Gastroesophageal sphincter (tissue), 4 donors: ENCODE measurements around the gene HLA-DRB1. TPM values are rescaled to one million over a fixed set of nuclear protein-coding genes. Genes with fewer than 3 reads are reported as not detected.

Source experiments
- ATAC-seq: fragments of 150-250 bp; one replicate; pipeline ENCODE4 v1.9.1; 2016; ENCODE audit warnings: mild to moderate bottlenecking, moderate library complexity
- H3K27ac ChIP-seq, 4 donors: fragments of 200-600 bp; sonication (generic) in 3 of 4; 1 replicate in 3 of 4; 2 replicates in 1 of 4; pipeline ENCODE4 v1.5.1; 2016 to 2019
- H3K27me3 ChIP-seq: fragments of 200-600 bp; sonication (generic); one replicate; pipeline ENCODE4 v1.5.1; 2019
- H3K36me3 ChIP-seq, 2 donors: fragments of 200-600 bp; sonication (generic); one replicate each; pipeline ENCODE4 v1.5.1; 2019; ENCODE audit warnings: control low read depth in 1 of 2
- H3K4me1 ChIP-seq, 3 donors: fragments of 200-600 bp; sonication (generic); 1 replicate in 2 of 3; 2 replicates in 1 of 3; pipeline ENCODE4 v1.5.1; 2016 to 2019; ENCODE audit warnings: control low read depth in 2 of 3
- H3K4me3 ChIP-seq, 2 donors: fragments of 200-600 bp; sonication (generic); one replicate each; pipeline ENCODE4 v1.5.1; 2019; ENCODE audit warnings: mild to moderate bottlenecking in 1 of 2, moderate library complexity in 1 of 2
- H3K9me3 ChIP-seq, 3 donors: fragments of 200-600 bp; sonication (generic); one replicate each; pipeline ENCODE4 v1.5.1; 2017 to 2019; ENCODE audit warnings: control low read depth in 2 of 3
- EP300 ChIP-seq: sonication (generic); formaldehyde crosslinking; IDR thresholded peaks from one replicate; pipeline ENCODE4 v1.6.1; 2017; ENCODE audit warnings: antibody characterized with exemption, mild to moderate bottlenecking
- POLR2A ChIP-seq, 2 donors: fragments of 450-650 bp; IDR thresholded peaks; one replicate each; pipeline ENCODE4 v1.6.1; 2017; ENCODE audit warnings: antibody characterized with exemption in 2 of 2, mild to moderate bottlenecking in 2 of 2, moderate library complexity in 1 of 2
- POLR2AphosphoS5 ChIP-seq: sonication (generic); formaldehyde crosslinking; IDR thresholded peaks from one replicate; pipeline ENCODE4 v1.6.1; 2017; ENCODE audit warnings: antibody characterized with exemption
- WGBS, 2 donors: methylation state at CpG; one replicate each; pipeline ENCODE4 v1.1.5; 2018; ENCODE audit warnings: low coverage in 1 of 2; 5-methylcytosine and 5-hydroxymethylcytosine counted together
- total RNA-seq, 4 donors: library from RNA; depleted of rRNA; stranded (reverse); fragments of >200 nt; gene quantifications; one replicate each; pipeline ENCODE4 v1.1.0, GENCODE V29; 2016
- TF ChIP-seq, protein P1 (sequence below), 4 experiments: fragments of 200-600 bp in 2 of 4; fragments of 450-650 bp in 2 of 4; sonication (generic) in 1 of 4; IDR thresholded peaks; one replicate each; pipeline ENCODE4 v1.5.1; 2017 to 2019; ENCODE audit warnings: antibody characterized with exemption in 4 of 4, mild to moderate bottlenecking in 2 of 4, moderate library complexity in 2 of 4

HLA-DRB1 gene
- total RNA-seq, 4 donors from 2014 or later = 5.8 to 80.7 (median 55.5) TPM

- ATAC-seq = peak; percentile 99
- no peak overlapping the region for H3K4me3 ChIP-seq
These were observed 20.3 kb upstream of the HLA-DRB1 start for GRCh38 chr6:32609731-32610640.

DNA sequence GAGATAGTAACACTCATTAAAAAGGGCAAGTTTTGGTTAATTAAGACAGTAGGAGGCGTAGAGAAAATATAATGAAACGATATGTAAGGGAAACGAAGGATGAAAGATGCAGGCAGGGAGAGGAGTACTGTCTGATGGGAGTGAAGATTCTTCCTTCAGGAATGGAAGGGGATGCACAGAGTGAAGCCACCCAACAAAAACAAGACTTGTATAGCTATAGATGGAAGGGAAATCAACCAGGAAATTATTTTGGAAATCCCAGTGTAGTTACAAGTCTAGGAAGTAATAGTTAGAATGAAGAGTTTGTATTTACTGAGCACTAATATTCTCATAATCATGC is 19.7 kb upstream of the HLA-DRB1 start:
- no peaks in the 10 kb centered on the region for H3K4me1 ChIP-seq
- H3K36me3 ChIP-seq = no peaks in the 10 kb centered on the region
- TF ChIP-seq EP300 = no peak
- no peak for TF ChIP-seq POLR2AphosphoS5
- TF ChIP-seq, protein P1, sequence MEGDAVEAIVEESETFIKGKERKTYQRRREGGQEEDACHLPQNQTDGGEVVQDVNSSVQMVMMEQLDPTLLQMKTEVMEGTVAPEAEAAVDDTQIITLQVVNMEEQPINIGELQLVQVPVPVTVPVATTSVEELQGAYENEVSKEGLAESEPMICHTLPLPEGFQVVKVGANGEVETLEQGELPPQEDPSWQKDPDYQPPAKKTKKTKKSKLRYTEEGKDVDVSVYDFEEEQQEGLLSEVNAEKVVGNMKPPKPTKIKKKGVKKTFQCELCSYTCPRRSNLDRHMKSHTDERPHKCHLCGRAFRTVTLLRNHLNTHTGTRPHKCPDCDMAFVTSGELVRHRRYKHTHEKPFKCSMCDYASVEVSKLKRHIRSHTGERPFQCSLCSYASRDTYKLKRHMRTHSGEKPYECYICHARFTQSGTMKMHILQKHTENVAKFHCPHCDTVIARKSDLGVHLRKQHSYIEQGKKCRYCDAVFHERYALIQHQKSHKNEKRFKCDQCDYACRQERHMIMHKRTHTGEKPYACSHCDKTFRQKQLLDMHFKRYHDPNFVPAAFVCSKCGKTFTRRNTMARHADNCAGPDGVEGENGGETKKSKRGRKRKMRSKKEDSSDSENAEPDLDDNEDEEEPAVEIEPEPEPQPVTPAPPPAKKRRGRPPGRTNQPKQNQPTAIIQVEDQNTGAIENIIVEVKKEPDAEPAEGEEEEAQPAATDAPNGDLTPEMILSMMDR (IDR thresholded peaks at IDR 0.05) = no peak
- TF ChIP-seq POLR2A (IDR thresholded peaks at IDR 0.05) = no peak
- no peaks in the 10 kb centered on the region for H3K9me3 ChIP-seq
- no peak overlapping the region for H3K4me3 ChIP-seq
- H3K27me3 ChIP-seq = peaks cover 2% of the 10 kb centered on the region
- ATAC-seq = no peak
- H3K27ac ChIP-seq = peak overlapping the region in 1 of 4 donors; percentile 13
- 81 to 82% methylated on average over 2 of the region's 3 CpGs for WGBS, 2 donors

More at GRCh38 chr6:32609731-32610640, 20.3 kb upstream of the HLA-DRB1 start:
- peaks cover 3% of the 10 kb centered on the region for H3K27me3 ChIP-seq
- H3K36me3 ChIP-seq = no peaks in the 10 kb centered on the region
- H3K9me3 ChIP-seq = no peaks in the 10 kb centered on the region
- peak overlapping the region in 3 of 4 donors; percentile 37 to 68 (median 41) for H3K27ac ChIP-seq
- H3K4me1 ChIP-seq = no peaks in the 10 kb centered on the region
- TF ChIP-seq POLR2AphosphoS5 = no peak
- TF ChIP-seq POLR2A (IDR thresholded peaks at IDR 0.05) = no peak
- TF ChIP-seq, protein P1 (IDR thresholded peaks at IDR 0.05) = no peak
- no peak for TF ChIP-seq EP300
- 3 to 11% methylated on average over 5 to 8 of the region's 8 CpGs for WGBS, 2 donors

DNA sequence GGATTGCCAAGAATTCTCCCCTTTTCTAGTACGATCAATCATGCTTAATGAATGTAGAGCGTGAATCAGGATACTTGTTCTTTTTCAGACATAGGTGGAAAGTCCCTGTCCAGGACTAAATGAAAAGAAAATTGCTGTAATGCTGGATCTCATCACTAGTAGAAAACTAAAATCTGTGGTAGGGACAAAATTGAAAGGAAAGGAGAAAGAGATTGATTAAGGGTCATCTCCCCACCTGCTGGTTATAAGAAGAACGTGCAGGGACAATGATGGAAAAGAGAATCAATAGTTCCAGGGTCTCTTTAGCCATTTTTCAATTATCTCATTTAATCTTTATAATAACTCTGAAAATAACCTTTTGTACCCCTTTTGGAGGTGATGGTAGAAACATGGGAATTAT is 18.7 kb upstream of the HLA-DRB1 start:
- ATAC-seq = no peak
- 0 to 47% methylated on average over 1 to 2 of the region's 3 CpGs for WGBS, 2 donors
- Histone ChIP-seq H3K27ac (no peak overlapping the region), H3K4me1 (no peaks in the 10 kb centered on the region), H3K36me3 (no peaks in the 10 kb centered on the region), H3K27me3 (no peaks in the 10 kb centered on the region), H3K4me3 (no peak overlapping the region), H3K9me3 (no peaks in the 10 kb centered on the region)
- TF ChIP-seq POLR2AphosphoS5 (no peak), POLR2A (IDR thresholded peaks at IDR 0.05) (no peak), EP300 (no peak)
- TF ChIP-seq, protein P1 (IDR thresholded peaks at IDR 0.05) = no peak

GRCh38 chr6:32607988-32608298 is 18.3 kb upstream of the HLA-DRB1 start:
- TF ChIP-seq, protein P1 (IDR thresholded peaks at IDR 0.05) = no peak
- TF ChIP-seq POLR2AphosphoS5 = no peak
- TF ChIP-seq POLR2A (IDR thresholded peaks at IDR 0.05) = no peak
- no peak for TF ChIP-seq EP300
- H3K4me3 ChIP-seq = no peak overlapping the region
- no peak overlapping the region for H3K27ac ChIP-seq
- 50% methylated on average over 2 of the region's 2 CpGs for WGBS, 2 donors
- H3K4me1 ChIP-seq = no peaks in the 10 kb centered on the region
- H3K36me3 ChIP-seq = no peaks in the 10 kb centered on the region
- H3K9me3 ChIP-seq = no peaks in the 10 kb centered on the region
- H3K27me3 ChIP-seq = no peaks in the 10 kb centered on the region
- no peak for ATAC-seq
